OCI-LY7 (cell line): Measurements from ENCODE around the gene ALOX15B.

ENCODE experiments used
- CTCF ChIP-seq: fragments of 200-600 bp; sonication (generic); conservative IDR thresholded peaks from 2 replicates; pipeline ENCODE4 v1.5.1; 2014; ENCODE audit warnings: mild to moderate bottlenecking, antibody characterized with exemption, low read length, moderate library complexity, mixed read lengths
- EZH2phosphoT487 ChIP-seq: fragments of 200-600 bp; sonication (generic); IDR thresholded peaks from 2 replicates; pipeline ENCODE4 v1.6.1; 2018; ENCODE audit warnings: low read depth, borderline replicate concordance, mild to moderate bottlenecking, mixed run types, antibody characterized with exemption, low read length, moderate library complexity, mixed read lengths

- TF ChIP-seq CTCF (no peak), EZH2phosphoT487 (no peak)
Observed at GRCh38 chr17:7993972-7994589, 44.8 kb upstream of the ALOX15B start.
